Cortex of kidney (tissue), 1 donor: Measurements from ENCODE around the gene UBASH3A.
A peak's percentile ranks its signal among the peaks of the same experiment; 100 is the strongest.

ENCODE experiments used
- DNase-seq: peaks from one replicate; lab custom pipeline; 2025; lab: John Stamatoyannopoulos, UW

UBASH3A gene

GRCh38 chr21:42491328-42491727, 87.6 kb downstream of the UBASH3A start:
- no peak for DNase-seq

GRCh38 chr21:42492201-42492600, 88.5 kb downstream of the UBASH3A start:
- DNase-seq, result no peak

GRCh38 chr21:42493109-42494060, 89.7 kb downstream of the UBASH3A start:
- DNase-seq, result no peak

GRCh38 chr21:42495027-42495426, 91.3 kb downstream of the UBASH3A start:
- DNase-seq, result no peak

- no peak for DNase-seq
These were observed 92.0 kb downstream of the UBASH3A start for GRCh38 chr21:42495765-42496119.

GRCh38 chr21:42496120-42496838, 92.6 kb downstream of the UBASH3A start, which contains the start of gene RSPH1:
RSPH1 (minus strand) TSS chr21:42496224; CDS start chr21:42496186, 38 bp downstream.
- peak; percentile 80 for DNase-seq

GRCh38 chr21:42496839-42497202, 93.1 kb downstream of the UBASH3A start:
- no peak for DNase-seq
